Thyroid gland (tissue), 4 donors: Measurements from ENCODE around the gene CREB3L2.

Source experiments
- POLR2A ChIP-seq, 2 donors: fragments of 450-650 bp; IDR thresholded peaks; one replicate each; pipeline ENCODE4 v1.6.1; 2017; ENCODE audit warnings: antibody characterized with exemption in 2 of 2, mild to moderate bottlenecking in 2 of 2, moderate library complexity in 1 of 2
- TF ChIP-seq, protein P1 (sequence below), 6 experiments: fragments of 200-600 bp in 3 of 6; fragments of 450-650 bp in 3 of 6; sonication (generic) in 3 of 6; IDR thresholded peaks; one replicate each; pipeline ENCODE4 v1.5.1; 2016 to 2019; ENCODE audit warnings: antibody characterized with exemption in 6 of 6, mild to moderate bottlenecking in 2 of 6, inconsistent platforms in 1 of 6, moderate library complexity in 1 of 6

DNA sequence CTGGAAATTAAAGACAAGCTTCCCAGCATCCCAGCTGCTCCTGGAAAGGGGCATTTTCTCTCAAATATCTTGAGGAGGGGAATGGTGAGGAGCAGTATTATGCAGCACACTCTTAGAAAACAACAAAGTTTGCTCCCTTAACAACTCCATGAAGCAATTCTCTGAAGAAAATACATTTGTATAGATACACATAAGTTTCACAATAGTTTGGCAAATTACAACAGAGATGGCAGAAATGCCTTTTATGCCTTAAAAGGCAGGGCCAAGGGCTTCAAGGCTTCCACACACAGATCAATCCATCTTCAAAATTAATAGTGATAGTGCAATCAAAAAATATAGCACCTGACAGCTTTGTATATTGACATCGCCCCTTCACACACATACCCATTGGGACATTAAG lies 167.3 kb downstream of the CREB3L2 start:
- TF ChIP-seq, protein P1, sequence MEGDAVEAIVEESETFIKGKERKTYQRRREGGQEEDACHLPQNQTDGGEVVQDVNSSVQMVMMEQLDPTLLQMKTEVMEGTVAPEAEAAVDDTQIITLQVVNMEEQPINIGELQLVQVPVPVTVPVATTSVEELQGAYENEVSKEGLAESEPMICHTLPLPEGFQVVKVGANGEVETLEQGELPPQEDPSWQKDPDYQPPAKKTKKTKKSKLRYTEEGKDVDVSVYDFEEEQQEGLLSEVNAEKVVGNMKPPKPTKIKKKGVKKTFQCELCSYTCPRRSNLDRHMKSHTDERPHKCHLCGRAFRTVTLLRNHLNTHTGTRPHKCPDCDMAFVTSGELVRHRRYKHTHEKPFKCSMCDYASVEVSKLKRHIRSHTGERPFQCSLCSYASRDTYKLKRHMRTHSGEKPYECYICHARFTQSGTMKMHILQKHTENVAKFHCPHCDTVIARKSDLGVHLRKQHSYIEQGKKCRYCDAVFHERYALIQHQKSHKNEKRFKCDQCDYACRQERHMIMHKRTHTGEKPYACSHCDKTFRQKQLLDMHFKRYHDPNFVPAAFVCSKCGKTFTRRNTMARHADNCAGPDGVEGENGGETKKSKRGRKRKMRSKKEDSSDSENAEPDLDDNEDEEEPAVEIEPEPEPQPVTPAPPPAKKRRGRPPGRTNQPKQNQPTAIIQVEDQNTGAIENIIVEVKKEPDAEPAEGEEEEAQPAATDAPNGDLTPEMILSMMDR (IDR thresholded peaks at IDR 0.05), result no peak
- TF ChIP-seq POLR2A (IDR thresholded peaks at IDR 0.05), result no peak
